Effector CD8-positive, alpha-beta T cell (primary cell): ENCODE data around the gene FBXO2.
"Not testable (repeated sequence)": the region's sequence is repeated elsewhere in the genome, so short reads cannot be mapped to it uniquely, and the experiment has no call there.

Experiments used
- DNase-seq: peaks from one replicate; lab custom pipeline; 2025; lab: John Stamatoyannopoulos, UW

Gene FBXO2

GRCh38 chr1:11629184-11630016 lies 24.8 kb downstream of the FBXO2 start:
- DNase-seq = no peak

GRCh38 chr1:11628767-11629166 lies 25.5 kb downstream of the FBXO2 start:
- DNase-seq = no peak

DNA sequence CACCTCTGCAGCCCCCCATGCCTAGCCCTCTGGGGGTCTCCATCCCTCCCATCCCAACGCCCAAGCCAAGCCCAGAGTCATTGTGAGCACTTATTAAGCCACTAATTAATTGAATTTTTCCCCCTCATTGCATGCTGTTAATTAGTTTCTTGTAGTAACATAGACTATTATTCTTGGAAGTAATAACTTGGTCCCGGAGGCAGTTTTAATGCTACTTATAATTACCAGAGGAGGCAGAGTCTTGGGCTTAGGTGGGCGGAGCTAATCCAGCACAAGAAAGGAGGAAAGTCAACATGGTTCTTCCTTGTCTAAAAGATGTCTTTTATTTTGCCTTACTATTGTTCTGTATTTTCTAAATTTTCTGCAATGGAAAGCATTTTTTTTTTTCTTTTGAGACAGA lies 27.7 kb downstream of the FBXO2 start:
- DNase-seq = no peak

DNA sequence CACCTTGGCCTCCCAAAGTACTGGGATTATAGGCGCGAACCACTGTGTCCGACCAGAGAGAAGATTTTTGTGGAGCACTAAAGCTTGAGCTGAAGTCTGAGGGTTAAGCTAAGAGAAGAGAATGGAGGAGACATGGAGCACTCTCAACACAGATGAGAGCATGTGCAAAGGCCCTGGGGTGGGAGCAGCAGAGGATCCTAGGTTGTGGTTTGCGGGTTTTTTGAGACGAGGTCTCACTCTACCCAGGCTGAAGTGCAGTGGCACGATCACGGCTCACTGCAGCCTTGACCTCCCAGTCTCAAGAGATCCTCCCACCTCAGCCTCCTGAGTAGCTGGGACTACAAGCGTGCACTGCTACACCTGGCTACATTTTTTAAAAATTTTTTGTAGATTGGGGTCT lies 30.5 kb downstream of the FBXO2 start:
- no peak for DNase-seq

- no peak for DNase-seq
Observed at GRCh38 chr1:11622398-11622797, 31.8 kb downstream of the FBXO2 start.

DNA sequence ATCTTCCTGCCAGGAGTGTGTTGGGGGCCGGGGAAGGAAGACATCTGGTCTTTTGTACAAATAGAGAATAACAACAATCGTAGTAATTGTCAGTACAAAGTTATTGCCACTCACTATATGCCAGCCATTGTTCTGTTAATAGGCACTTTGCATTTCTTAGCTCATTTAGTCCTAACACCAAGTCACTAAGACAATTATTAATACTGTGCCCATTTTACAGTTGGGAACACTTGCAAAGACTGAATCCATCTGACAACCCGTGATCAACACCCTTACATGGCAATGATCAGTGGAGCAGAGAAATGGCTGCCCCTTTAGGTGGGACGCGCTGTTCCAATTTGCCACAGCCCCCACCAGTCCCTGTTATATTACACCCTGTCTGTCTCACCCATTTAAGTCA lies 33.3 kb downstream of the FBXO2 start:
- DNase-seq = no peak

- no peak for DNase-seq
Observed at GRCh38 chr1:11620405-11620804, 33.8 kb downstream of the FBXO2 start.

DNA sequence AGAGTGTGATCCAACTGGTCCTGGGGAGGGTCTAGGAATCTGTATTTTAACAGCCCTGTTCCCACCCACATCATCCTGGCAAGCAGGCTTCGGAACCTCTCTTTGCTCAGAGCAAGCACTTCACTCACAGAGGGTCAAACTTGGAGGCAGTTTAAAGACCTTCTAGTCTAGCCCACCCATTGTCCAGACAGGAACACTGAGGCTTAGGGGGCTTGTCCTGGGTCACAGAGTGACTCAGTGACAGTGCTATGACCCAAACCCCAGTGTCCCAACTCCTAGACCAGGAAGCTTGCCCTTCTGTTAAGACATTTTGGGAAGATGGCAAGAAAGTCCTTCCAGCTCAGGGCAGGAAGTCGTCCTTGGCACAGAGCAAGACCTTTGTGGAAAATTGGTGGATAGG lies 36.5 kb downstream of the FBXO2 start:
- DNase-seq = no peak

- no peak for DNase-seq
Observed at GRCh38 chr1:11617314-11617713, 36.9 kb downstream of the FBXO2 start.

GRCh38 chr1:11616766-11617165 lies 37.5 kb downstream of the FBXO2 start:
- no peak for DNase-seq

- DNase-seq = no peak
Observed at GRCh38 chr1:11615090-11615489, 39.1 kb downstream of the FBXO2 start.

DNA sequence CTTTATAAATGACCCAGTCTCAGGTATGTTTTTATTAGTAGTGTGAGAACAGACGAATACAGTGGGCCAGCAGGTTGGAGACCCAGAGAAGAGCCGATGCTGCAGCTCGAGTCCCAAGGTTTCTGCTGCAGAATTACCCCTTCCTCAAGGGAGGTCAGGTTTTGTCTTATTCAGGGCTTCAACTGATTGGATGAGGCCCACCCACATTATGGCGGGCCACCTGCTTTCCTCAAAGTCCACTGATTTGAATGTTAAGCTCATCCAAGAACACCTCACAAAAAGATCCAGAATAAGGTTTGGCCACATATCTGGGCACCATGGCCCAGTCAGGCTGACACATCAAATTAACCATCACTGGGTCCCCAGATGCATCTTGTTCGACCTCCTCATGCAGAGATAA lies 40.9 kb downstream of the FBXO2 start:
- DNase-seq = no peak

- DNase-seq = no peak
Observed at GRCh38 chr1:11611638-11612327, 42.4 kb downstream of the FBXO2 start.

DNA sequence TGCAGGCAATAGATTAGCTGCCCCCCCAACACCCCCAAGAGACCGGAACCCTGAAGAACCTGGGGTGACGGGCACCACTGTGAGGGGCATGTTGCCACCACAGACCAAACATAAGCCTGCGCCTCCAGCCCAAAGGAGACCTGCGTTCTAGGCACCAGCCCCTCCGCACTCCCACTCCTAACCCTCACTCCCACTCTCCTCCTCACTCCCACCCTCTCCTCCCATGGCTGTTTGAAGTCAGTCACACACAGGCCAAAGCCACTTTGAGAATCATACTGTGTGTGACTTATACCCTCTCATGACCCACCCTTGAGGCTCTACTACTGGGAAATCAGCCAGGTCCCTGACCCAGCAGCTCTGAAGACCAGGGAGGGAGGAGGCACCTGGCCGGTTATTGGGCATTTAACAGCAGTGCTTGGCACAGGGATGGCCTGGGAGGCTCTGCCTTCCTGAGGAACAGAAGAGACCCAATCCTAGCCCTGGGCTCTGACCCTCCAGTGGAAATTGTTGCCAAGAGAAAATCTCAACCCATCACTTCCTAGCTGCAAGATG lies 43.5 kb downstream of the FBXO2 start:
- DNase-seq = no peak

DNA sequence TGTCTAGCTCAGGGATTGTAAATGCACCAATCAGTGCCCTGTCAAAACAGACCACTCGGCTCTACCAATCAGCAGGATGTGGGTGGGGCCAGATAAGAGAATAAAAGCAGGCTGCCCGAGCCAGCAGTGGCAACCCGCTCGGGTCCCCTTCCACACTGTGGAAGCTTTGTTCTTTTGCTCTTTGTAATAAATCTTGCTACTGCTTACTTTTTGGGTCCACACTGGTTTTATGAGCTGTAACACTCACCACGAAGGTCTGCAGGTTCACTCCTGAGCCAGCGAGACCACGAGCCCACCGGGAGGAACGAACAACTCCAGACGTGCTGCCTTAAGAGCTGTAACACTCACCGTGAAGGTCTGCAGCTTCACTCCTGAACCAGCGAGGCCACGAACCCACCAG lies 44.9 kb downstream of the FBXO2 start:
- DNase-seq = not testable (repeated sequence)

DNA sequence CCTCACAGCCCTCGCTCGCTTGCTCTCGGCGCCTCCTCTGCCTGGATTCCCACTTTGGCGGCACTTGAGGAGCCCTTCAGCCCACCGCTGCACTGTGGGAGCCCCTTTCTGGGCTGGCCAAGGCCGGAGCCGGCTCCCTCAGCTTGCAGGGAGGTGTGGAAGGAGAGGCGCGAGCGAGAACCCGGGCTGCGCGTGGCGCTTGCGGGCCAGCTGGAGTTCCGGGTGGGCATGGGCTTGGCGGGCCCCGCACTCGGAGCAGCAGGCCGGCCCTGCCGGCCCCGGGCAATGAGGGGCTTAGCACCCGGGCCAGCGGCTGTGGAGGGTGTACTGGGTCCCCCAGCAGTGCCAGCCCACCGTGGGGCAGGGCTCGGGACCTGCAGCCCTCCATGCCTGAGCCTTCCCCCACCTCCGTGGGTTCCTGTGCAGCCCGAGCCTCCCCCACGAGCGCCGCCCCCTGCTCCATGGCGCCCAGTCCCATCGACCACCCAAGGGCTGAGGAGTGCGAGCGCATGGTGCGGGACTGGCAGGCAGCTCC lies 45.6 kb downstream of the FBXO2 start:
- DNase-seq = not testable (repeated sequence)

- DNase-seq = no peak
Observed at GRCh38 chr1:11606775-11607174, 47.5 kb downstream of the FBXO2 start.

GRCh38 chr1:11602981-11603380 lies 51.2 kb downstream of the FBXO2 start:
- no peak for DNase-seq

DNA sequence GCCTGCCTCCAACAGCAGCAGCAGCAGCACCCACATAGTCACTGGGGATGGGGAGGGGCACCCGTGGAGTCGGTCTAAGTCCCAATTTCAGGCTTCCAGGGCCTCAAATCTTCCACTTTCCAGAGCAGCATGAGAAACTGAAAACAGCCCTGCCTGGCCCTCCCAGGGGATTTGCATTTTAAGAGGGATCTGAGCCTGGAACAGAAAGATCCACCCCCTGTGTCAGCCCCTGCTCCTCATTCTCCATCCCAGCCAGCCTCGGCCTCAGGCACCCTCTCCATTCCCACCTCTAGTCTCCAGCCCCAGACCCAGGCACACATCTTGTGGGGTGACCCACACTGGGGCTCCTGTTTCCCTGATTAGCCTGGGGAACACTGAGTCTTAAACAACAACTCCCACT lies 51.8 kb downstream of the FBXO2 start:
- DNase-seq = no peak

GRCh38 chr1:11600836-11601235 lies 53.4 kb downstream of the FBXO2 start:
- no peak for DNase-seq

DNA sequence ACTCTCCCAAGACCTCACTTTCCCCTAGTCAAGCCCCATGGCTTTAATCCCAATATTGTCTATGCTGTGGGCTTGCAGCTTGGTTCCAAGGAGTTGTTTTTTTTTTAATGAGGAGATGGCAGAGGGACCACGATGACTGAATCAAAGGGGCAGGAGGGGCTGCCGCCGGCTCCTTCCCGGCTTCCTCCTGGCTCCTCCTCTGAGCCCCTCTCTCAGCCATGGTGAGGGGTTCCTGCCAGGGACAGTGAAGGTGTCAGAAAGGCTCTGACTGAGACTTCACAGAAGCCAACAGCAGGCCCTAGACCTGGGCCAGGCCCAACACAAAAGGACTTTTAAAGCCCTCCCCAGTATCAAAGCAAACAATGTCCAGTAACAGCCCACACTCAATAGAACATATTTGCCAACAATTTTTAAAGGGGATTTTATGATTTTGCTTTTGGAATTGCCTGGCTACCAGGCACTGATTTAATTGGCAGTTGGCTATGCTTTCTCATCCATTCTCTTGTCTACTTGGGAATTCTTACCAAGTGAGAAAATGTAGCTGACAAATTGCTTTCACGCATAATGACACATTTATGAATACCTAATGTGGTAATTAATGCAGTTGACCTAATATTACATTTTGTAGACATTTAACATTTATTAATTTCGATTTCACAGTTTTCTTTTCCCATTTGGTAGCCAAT lies 54.2 kb downstream of the FBXO2 start:
- DNase-seq = no peak

GRCh38 chr1:11598461-11598860 lies 55.8 kb downstream of the FBXO2 start:
- DNase-seq = no peak
